Panc1 (cell line): Measurements from ENCODE around the gene RIMBP2. TPM values are rescaled to one million over a fixed set of nuclear protein-coding genes. Genes with fewer than 3 reads are reported as not detected.

Experiments used
- ATAC-seq: fragments of 200-7000 bp; cut with Tn5 transposase; 2 replicates; pipeline ENCODE4 v1.9.1; 2020; ENCODE audit warnings: mild to moderate bottlenecking, moderate library complexity
- BruUV-seq: library from RNA; stranded (reverse); fragments of 400-500 nt; replicated peaks from 2 replicates; lab custom pipeline; 2021; lab: Mats Ljungman, UMichigan
- CTCF ChIA-PET: fragments of 300-600 bp; sonication (Branson Sonifier 250); formaldehyde crosslinking; loops from one replicate; lab custom pipeline; 2022; ENCODE audit warnings: antibody characterized with exemption; lab: Charles Lee
- POLR2A ChIA-PET: fragments of 300-600 bp; sonication (Branson Sonifier 250); formaldehyde crosslinking; loops from one replicate; lab custom pipeline; 2022; ENCODE audit warnings: antibody characterized with exemption; lab: Charles Lee
- DNase-seq: peaks from one replicate; pipeline ENCODE4 v3.0.0-alpha.2; 2010; ENCODE audit warnings: low read depth, low spot score
- H3K27ac ChIP-seq: 2 replicates; pipeline ENCODE4 v1.5.1; 2011; ENCODE audit warnings: mild to moderate bottlenecking, low read length, inconsistent platforms
- H3K27me3 ChIP-seq: fragments of 200-500 bp; sonication (Bioruptor generic); 2 replicates; pipeline ENCODE4 v1.6.0; 2014; ENCODE audit warnings: low read length, inconsistent platforms; ENCODE audit not compliant: control insufficient read depth, insufficient read depth
- H3K36me3 ChIP-seq: fragments of 200-500 bp; sonication (Bioruptor generic); 2 replicates; pipeline ENCODE4 v1.5.1; 2014; ENCODE audit warnings: inconsistent platforms, mild to moderate bottlenecking, low read length, moderate library complexity; ENCODE audit not compliant: control insufficient read depth, insufficient read depth
- H3K4me1 ChIP-seq: 2 replicates; pipeline ENCODE4 v1.5.1; 2011; ENCODE audit warnings: inconsistent platforms, mild to moderate bottlenecking, low read length, moderate library complexity; ENCODE audit not compliant: control insufficient read depth, insufficient read depth
- H3K4me3 ChIP-seq, 2 experiments: 2 replicates each; pipeline ENCODE4 v1.5.1; 2011 to 2012; ENCODE audit warnings: low read depth in 2 of 2, low read length in 2 of 2, mild to moderate bottlenecking in 2 of 2, inconsistent platforms in 1 of 2, moderate library complexity in 1 of 2
- H3K9me3 ChIP-seq: fragments of 200-500 bp; sonication (Bioruptor generic); 2 replicates; pipeline ENCODE4 v1.5.1; 2014; ENCODE audit warnings: low read depth, mild to moderate bottlenecking, inconsistent platforms, low read length, moderate library complexity; ENCODE audit not compliant: control insufficient read depth, insufficient read depth
- CTCF ChIP-seq: fragments of 450-650 bp; IDR thresholded peaks from 2 replicates; pipeline ENCODE4 v1.5.1; 2017; ENCODE audit warnings: mild to moderate bottlenecking
- POLR2AphosphoS5 ChIP-seq: IDR thresholded peaks from 2 replicates; pipeline ENCODE4 v1.6.1; 2012; ENCODE audit warnings: mild to moderate bottlenecking, low read depth, low read length, moderate library complexity
- REST ChIP-seq, 2 experiments: IDR thresholded peaks; 2 replicates each; pipeline ENCODE4 v1.6.1; 2011 to 2012; ENCODE audit warnings: low read depth in 2 of 2, control low read depth in 1 of 2, low read length in 1 of 2, mild to moderate bottlenecking in 1 of 2, moderate library complexity in 1 of 2; ENCODE audit not compliant: insufficient read depth in 1 of 2
- SIN3A ChIP-seq: IDR thresholded peaks from 2 replicates; pipeline ENCODE4 v1.6.1; 2012; ENCODE audit warnings: low read depth, mild to moderate bottlenecking, low read length, moderate library complexity, borderline replicate concordance; ENCODE audit not compliant: insufficient read depth
- TCF7L2 ChIP-seq: IDR thresholded peaks from 2 replicates; pipeline ENCODE4 v1.6.1; 2011; ENCODE audit warnings: mild to moderate bottlenecking, low read depth, low read length, inconsistent platforms
- in situ Hi-C: cut with HindIII; loops from 2 replicates; pipeline ENCODE4 v1.10.0; 2016; ENCODE audit warnings: low sequenced_read_pairs, low pct_unique_long_range_greater_than_20kb
- intact Hi-C: fragments of 100-400 bp; cut with micrococcal nuclease; formaldehyde crosslinking; loops from one replicate; pipeline ENCODE4 v1.10.0; 2022; ENCODE audit not compliant: unreplicated experiment
- total RNA-seq: library from RNA; stranded (reverse); gene quantifications from one replicate; pipeline ENCODE4 v1.2.1, GENCODE V29; 2021; ENCODE audit not compliant: unreplicated experiment

Gene RIMBP2
- total RNA-seq, 1 experiment from 2014 or later: not detected

DNA sequence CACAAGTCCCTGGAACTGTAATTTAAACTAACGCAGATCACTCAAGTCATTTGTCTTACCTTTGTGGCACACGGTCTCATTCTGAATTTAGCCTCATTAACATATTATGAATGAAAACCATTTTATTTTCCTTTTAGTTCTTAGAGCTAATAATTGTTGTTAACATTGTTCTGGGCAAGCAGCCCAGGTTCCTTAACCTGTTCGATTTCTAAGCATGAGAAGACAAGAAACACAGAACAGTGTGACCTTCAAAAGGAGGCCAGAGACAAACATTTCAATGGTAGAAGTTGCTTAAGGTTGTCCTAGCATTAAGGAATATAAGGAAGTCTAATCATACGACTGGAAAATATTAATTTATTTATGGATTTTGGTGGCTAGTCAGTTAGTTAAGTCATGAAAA is 343.2 kb downstream of the RIMBP2 start:
- Histone ChIP-seq H3K27me3 (peaks cover 18% of the 10 kb centered on the region), H3K27ac (no peak overlapping the region), H3K4me1 (no peaks in the 10 kb centered on the region), H3K9me3 (no peaks in the 10 kb centered on the region), H3K4me3 (no peak overlapping the region), H3K36me3 (no peaks in the 10 kb centered on the region)
- no peak for ATAC-seq
- CTCF ChIA-PET: no interaction called here
- no peak for DNase-seq
- POLR2A ChIA-PET: no interaction called here
- in situ Hi-C loops (no loop called here), intact Hi-C loops (no loop called here)
- BruUV-seq: no TSS peak
- TF ChIP-seq POLR2AphosphoS5: no peak
- TF ChIP-seq SIN3A: no peak
- no peak for TF ChIP-seq CTCF
- no peak for TF ChIP-seq TCF7L2
- no peak for TF ChIP-seq REST (IDR thresholded peaks at IDR 0.05; ENCODE audit: insufficient read depth in 1 of 2, low read depth in 2 of 2, low read length in 1 of 2)

GRCh38 chr12:130371296-130371695 is 344.8 kb downstream of the RIMBP2 start:
- POLR2A ChIA-PET: no interaction called here
- Histone ChIP-seq H3K36me3 (no peaks in the 10 kb centered on the region), H3K9me3 (no peaks in the 10 kb centered on the region), H3K27me3 (peaks cover 20% of the 10 kb centered on the region), H3K27ac (no peak overlapping the region), H3K4me1 (no peaks in the 10 kb centered on the region), H3K4me3 (no peak overlapping the region)
- intact Hi-C loops: no loop called here
- no peak for ATAC-seq
- BruUV-seq: no TSS peak
- TF ChIP-seq POLR2AphosphoS5 (no peak), CTCF (no peak), REST (IDR thresholded peaks at IDR 0.05; ENCODE audit: insufficient read depth in 1 of 2, low read depth in 2 of 2, low read length in 1 of 2) (no peak), TCF7L2 (no peak)
- DNase-seq: no peak
- CTCF ChIA-PET: no interaction called here
- in situ Hi-C loops: no loop called here
